Panc1 (cell line): Measurements from ENCODE around the gene MGA.

ENCODE experiments used
- CTCF ChIP-seq: fragments of 450-650 bp; IDR thresholded peaks from 2 replicates; pipeline ENCODE4 v1.5.1; 2017; ENCODE audit warnings: mild to moderate bottlenecking
- POLR2AphosphoS5 ChIP-seq: IDR thresholded peaks from 2 replicates; pipeline ENCODE4 v1.6.1; 2012; ENCODE audit warnings: mild to moderate bottlenecking, low read depth, low read length, moderate library complexity
- SIN3A ChIP-seq: IDR thresholded peaks from 2 replicates; pipeline ENCODE4 v1.6.1; 2012; ENCODE audit warnings: low read depth, mild to moderate bottlenecking, low read length, moderate library complexity, borderline replicate concordance; ENCODE audit not compliant: insufficient read depth
- TCF7L2 ChIP-seq: IDR thresholded peaks from 2 replicates; pipeline ENCODE4 v1.6.1; 2011; ENCODE audit warnings: mild to moderate bottlenecking, low read depth, low read length, inconsistent platforms
- TF ChIP-seq, protein P1 (sequence below), 2 experiments: IDR thresholded peaks; 2 replicates each; pipeline ENCODE4 v1.6.1; 2011 to 2012; ENCODE audit warnings: low read depth in 2 of 2, control low read depth in 1 of 2, low read length in 1 of 2, mild to moderate bottlenecking in 1 of 2, moderate library complexity in 1 of 2; ENCODE audit not compliant: insufficient read depth in 1 of 2

GRCh38 chr15:41647262-41647661 is 12.9 kb upstream of the MGA start:
- TF ChIP-seq CTCF (no peak), POLR2AphosphoS5 (no peak), TCF7L2 (no peak), SIN3A (no peak)
- TF ChIP-seq, protein P1, sequence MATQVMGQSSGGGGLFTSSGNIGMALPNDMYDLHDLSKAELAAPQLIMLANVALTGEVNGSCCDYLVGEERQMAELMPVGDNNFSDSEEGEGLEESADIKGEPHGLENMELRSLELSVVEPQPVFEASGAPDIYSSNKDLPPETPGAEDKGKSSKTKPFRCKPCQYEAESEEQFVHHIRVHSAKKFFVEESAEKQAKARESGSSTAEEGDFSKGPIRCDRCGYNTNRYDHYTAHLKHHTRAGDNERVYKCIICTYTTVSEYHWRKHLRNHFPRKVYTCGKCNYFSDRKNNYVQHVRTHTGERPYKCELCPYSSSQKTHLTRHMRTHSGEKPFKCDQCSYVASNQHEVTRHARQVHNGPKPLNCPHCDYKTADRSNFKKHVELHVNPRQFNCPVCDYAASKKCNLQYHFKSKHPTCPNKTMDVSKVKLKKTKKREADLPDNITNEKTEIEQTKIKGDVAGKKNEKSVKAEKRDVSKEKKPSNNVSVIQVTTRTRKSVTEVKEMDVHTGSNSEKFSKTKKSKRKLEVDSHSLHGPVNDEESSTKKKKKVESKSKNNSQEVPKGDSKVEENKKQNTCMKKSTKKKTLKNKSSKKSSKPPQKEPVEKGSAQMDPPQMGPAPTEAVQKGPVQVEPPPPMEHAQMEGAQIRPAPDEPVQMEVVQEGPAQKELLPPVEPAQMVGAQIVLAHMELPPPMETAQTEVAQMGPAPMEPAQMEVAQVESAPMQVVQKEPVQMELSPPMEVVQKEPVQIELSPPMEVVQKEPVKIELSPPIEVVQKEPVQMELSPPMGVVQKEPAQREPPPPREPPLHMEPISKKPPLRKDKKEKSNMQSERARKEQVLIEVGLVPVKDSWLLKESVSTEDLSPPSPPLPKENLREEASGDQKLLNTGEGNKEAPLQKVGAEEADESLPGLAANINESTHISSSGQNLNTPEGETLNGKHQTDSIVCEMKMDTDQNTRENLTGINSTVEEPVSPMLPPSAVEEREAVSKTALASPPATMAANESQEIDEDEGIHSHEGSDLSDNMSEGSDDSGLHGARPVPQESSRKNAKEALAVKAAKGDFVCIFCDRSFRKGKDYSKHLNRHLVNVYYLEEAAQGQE (IDR thresholded peaks at IDR 0.05; ENCODE audit: insufficient read depth in 1 of 2, low read depth in 2 of 2, low read length in 1 of 2): no peak
